ENCODE results near the gene CR1.
A peak's percentile ranks its signal among the peaks of the same experiment; 100 is the strongest.
"Not testable (repeated sequence)": the region's sequence is repeated elsewhere in the genome, so short reads cannot be mapped to it uniquely, and the experiment has no call there.

CR1 gene

GRCh38 chr1:207495801-207496792 lies at the start of gene CR1:
CR1 (plus strand) TSS chr1:207496157; CDS start chr1:207496268, 111 bp downstream.
- DNase-seq = peak; percentile 70

GRCh38 chr1:207453710-207454045 lies 42.3 kb upstream of the CR1 start:
- no peak for DNase-seq

GRCh38 chr1:207454046-207454964 lies 41.7 kb upstream of the CR1 start, which contains the start of gene CR2:
CR2 (plus strand) TSS chr1:207454328; CDS start chr1:207454419, 91 bp downstream.
- DNase-seq = peak; percentile 75

- DNase-seq = no peak
Observed at GRCh38 chr1:207455183-207455754, 40.7 kb upstream of the CR1 start.

- no peak for DNase-seq
Observed at GRCh38 chr1:207458414-207458813, 37.5 kb upstream of the CR1 start.

- no peak for DNase-seq
Observed at GRCh38 chr1:207459008-207459407, 36.9 kb upstream of the CR1 start.

- no peak for DNase-seq
Observed at GRCh38 chr1:207461649-207462048, 34.3 kb upstream of the CR1 start.

GRCh38 chr1:207462535-207462934 lies 33.4 kb upstream of the CR1 start:
- DNase-seq = no peak

GRCh38 chr1:207463021-207463420 lies 32.9 kb upstream of the CR1 start:
- DNase-seq = no peak

- DNase-seq = no peak
Observed at GRCh38 chr1:207463571-207463970, 32.4 kb upstream of the CR1 start.

- DNase-seq = no peak
Observed at GRCh38 chr1:207470927-207471326, 25.0 kb upstream of the CR1 start.

- DNase-seq = no peak
Observed at GRCh38 chr1:207474210-207474609, 21.7 kb upstream of the CR1 start.

GRCh38 chr1:207486198-207486597 lies 9.8 kb upstream of the CR1 start:
- no peak for DNase-seq

- DNase-seq = no peak
Observed at GRCh38 chr1:207487636-207488035, 8.3 kb upstream of the CR1 start.

- DNase-seq = no peak
Observed at GRCh38 chr1:207493212-207493611, 2.7 kb upstream of the CR1 start.

GRCh38 chr1:207494171-207494570 lies 1.8 kb upstream of the CR1 start:
- no peak for DNase-seq

GRCh38 chr1:207495281-207495680 lies 676 bp upstream of the CR1 start:
- DNase-seq = not testable (repeated sequence)

- DNase-seq = no peak
Observed at GRCh38 chr1:207497941-207498340, 2.0 kb downstream of the CR1 start.

- peak; percentile 83 for DNase-seq
Observed at GRCh38 chr1:207499573-207499972, 3.6 kb downstream of the CR1 start.

- no peak for DNase-seq
Observed at GRCh38 chr1:207500306-207500705, 4.3 kb downstream of the CR1 start.

- DNase-seq = no peak
Observed at GRCh38 chr1:207501071-207501470, 5.1 kb downstream of the CR1 start.

GRCh38 chr1:207502726-207503125 lies 6.8 kb downstream of the CR1 start:
- DNase-seq = no peak

GRCh38 chr1:207503950-207504349 lies 8.0 kb downstream of the CR1 start:
- DNase-seq = no peak

Measured in activated effector memory CD4-positive, alpha-beta T cell treated with anti-CD3 and anti-CD28 coated beads, Interleukin-2, amount 50 U/mL, for 16 hours (primary cell).